Stomach (tissue), 4 donors: ENCODE data around the gene KCNE4.
"Not testable (repeated sequence)": the region's sequence is repeated elsewhere in the genome, so short reads cannot be mapped to it uniquely, and the experiment has no call there.

Source experiments
- EP300 ChIP-seq: sonication (generic); formaldehyde crosslinking; IDR thresholded peaks from one replicate; pipeline ENCODE4 v1.6.1; 2017; ENCODE audit warnings: antibody characterized with exemption
- POLR2A ChIP-seq, 4 donors: fragments of 450-650 bp; IDR thresholded peaks; one replicate each; pipeline ENCODE4 v1.6.1; 2016; ENCODE audit warnings: antibody characterized with exemption in 4 of 4, control low read depth in 2 of 4, mild to moderate bottlenecking in 1 of 4, moderate library complexity in 1 of 4
- POLR2AphosphoS5 ChIP-seq, 3 donors: sonication (generic); formaldehyde crosslinking; IDR thresholded peaks; one replicate each; pipeline ENCODE4 v1.6.1; 2016; ENCODE audit warnings: antibody characterized with exemption in 3 of 3
- TF ChIP-seq, protein P1 (sequence below), 7 experiments: fragments of 450-650 bp in 4 of 7; fragments of 200-600 bp in 3 of 7; sonication (generic) in 3 of 7; IDR thresholded peaks; one replicate each; pipeline ENCODE4 v1.5.1; 2016 to 2019; ENCODE audit warnings: antibody characterized with exemption in 7 of 7, control low read depth in 2 of 7, mild to moderate bottlenecking in 1 of 7

GRCh38 chr2:223080790-223081360 is 28.9 kb downstream of the KCNE4 start:
- not testable (repeated sequence) for TF ChIP-seq POLR2A (IDR thresholded peaks at IDR 0.05); EP300; POLR2AphosphoS5 (IDR thresholded peaks at IDR 0.05)
- TF ChIP-seq, protein P1, sequence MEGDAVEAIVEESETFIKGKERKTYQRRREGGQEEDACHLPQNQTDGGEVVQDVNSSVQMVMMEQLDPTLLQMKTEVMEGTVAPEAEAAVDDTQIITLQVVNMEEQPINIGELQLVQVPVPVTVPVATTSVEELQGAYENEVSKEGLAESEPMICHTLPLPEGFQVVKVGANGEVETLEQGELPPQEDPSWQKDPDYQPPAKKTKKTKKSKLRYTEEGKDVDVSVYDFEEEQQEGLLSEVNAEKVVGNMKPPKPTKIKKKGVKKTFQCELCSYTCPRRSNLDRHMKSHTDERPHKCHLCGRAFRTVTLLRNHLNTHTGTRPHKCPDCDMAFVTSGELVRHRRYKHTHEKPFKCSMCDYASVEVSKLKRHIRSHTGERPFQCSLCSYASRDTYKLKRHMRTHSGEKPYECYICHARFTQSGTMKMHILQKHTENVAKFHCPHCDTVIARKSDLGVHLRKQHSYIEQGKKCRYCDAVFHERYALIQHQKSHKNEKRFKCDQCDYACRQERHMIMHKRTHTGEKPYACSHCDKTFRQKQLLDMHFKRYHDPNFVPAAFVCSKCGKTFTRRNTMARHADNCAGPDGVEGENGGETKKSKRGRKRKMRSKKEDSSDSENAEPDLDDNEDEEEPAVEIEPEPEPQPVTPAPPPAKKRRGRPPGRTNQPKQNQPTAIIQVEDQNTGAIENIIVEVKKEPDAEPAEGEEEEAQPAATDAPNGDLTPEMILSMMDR (IDR thresholded peaks at IDR 0.05), result not testable (repeated sequence)
